ENCODE data around the gene TCF3.

- no peak for TF ChIP-seq CTCF (optimal IDR thresholded peaks at IDR 0.05 in 1 of 3, IDR thresholded peaks at IDR 0.05 in 1 of 3, conservative IDR thresholded peaks at IDR 0.05 in 1 of 3; ENCODE audit: extremely low read depth in 1 of 3, insufficient read depth in 2 of 3, low read length in 3 of 3)
- no peak for TF ChIP-seq EZH2 (IDR thresholded peaks at IDR 0.05; ENCODE audit: low read length)
Measured at GRCh38 chr19:1599460-1599846, 53.0 kb downstream of the TCF3 start.

Data from keratinocyte (primary cell).